Measurements from ENCODE around the gene THSD4. TPM values are rescaled to one million over a fixed set of nuclear protein-coding genes. Genes with fewer than 3 reads are reported as not detected.
"Not testable (repeated sequence)": the region's sequence is repeated elsewhere in the genome, so short reads cannot be mapped to it uniquely, and the experiment has no call there.

Gene THSD4
- total RNA-seq, 1 experiment from 2014 or later, result 24.2 TPM

- Mint-ChIP-seq H3K27me3 (ENCODE audit: unreplicated experiment) (no peaks in the 10 kb centered on the region), H3K4me3 (ENCODE audit: low read depth, unreplicated experiment) (no peak overlapping the region), H3K27ac (ENCODE audit: unreplicated experiment) (no peak overlapping the region), H3K9me3 (ENCODE audit: low read depth, unreplicated experiment) (no peaks in the 10 kb centered on the region), H3K36me3 (ENCODE audit: insufficient read depth, unreplicated experiment) (peaks cover 8% of the 10 kb centered on the region), H3K4me1 (ENCODE audit: low read depth, unreplicated experiment) (peaks cover 24% of the 10 kb centered on the region)
- CTCF ChIA-PET, result no interaction called here
- TF ChIP-seq, protein P1, sequence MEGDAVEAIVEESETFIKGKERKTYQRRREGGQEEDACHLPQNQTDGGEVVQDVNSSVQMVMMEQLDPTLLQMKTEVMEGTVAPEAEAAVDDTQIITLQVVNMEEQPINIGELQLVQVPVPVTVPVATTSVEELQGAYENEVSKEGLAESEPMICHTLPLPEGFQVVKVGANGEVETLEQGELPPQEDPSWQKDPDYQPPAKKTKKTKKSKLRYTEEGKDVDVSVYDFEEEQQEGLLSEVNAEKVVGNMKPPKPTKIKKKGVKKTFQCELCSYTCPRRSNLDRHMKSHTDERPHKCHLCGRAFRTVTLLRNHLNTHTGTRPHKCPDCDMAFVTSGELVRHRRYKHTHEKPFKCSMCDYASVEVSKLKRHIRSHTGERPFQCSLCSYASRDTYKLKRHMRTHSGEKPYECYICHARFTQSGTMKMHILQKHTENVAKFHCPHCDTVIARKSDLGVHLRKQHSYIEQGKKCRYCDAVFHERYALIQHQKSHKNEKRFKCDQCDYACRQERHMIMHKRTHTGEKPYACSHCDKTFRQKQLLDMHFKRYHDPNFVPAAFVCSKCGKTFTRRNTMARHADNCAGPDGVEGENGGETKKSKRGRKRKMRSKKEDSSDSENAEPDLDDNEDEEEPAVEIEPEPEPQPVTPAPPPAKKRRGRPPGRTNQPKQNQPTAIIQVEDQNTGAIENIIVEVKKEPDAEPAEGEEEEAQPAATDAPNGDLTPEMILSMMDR (IDR thresholded peaks at IDR 0.05; ENCODE audit: unreplicated experiment), result no peak
- intact Hi-C loops (cut with micrococcal nuclease; ENCODE audit: unreplicated experiment), result no loop called here
- no TSS peak for BruUV-seq (replicated peaks)
- no peak for DNase-seq
Observed at GRCh38 chr15:71202712-71203111, 87.4 kb downstream of the THSD4 start.

- H3K27ac Mint-ChIP-seq (ENCODE audit: unreplicated experiment), result no peak overlapping the region
- H3K4me3 Mint-ChIP-seq (ENCODE audit: low read depth, unreplicated experiment), result no peak overlapping the region
- no peaks in the 10 kb centered on the region for H3K9me3 Mint-ChIP-seq (ENCODE audit: low read depth, unreplicated experiment)
- H3K4me1 Mint-ChIP-seq (ENCODE audit: low read depth, unreplicated experiment), result peaks cover 24% of the 10 kb centered on the region
- CTCF ChIA-PET, result no interaction called here
- no peak for DNase-seq
- H3K27me3 Mint-ChIP-seq (ENCODE audit: unreplicated experiment), result no peaks in the 10 kb centered on the region
- intact Hi-C loops (cut with micrococcal nuclease; ENCODE audit: unreplicated experiment), result no loop called here
- peaks cover 8% of the 10 kb centered on the region for H3K36me3 Mint-ChIP-seq (ENCODE audit: insufficient read depth, unreplicated experiment)
- BruUV-seq (replicated peaks), result no TSS peak
- TF ChIP-seq, protein P1 (IDR thresholded peaks at IDR 0.05; ENCODE audit: unreplicated experiment), result no peak
Observed at GRCh38 chr15:71203586-71204474, 88.6 kb downstream of the THSD4 start.

DNA sequence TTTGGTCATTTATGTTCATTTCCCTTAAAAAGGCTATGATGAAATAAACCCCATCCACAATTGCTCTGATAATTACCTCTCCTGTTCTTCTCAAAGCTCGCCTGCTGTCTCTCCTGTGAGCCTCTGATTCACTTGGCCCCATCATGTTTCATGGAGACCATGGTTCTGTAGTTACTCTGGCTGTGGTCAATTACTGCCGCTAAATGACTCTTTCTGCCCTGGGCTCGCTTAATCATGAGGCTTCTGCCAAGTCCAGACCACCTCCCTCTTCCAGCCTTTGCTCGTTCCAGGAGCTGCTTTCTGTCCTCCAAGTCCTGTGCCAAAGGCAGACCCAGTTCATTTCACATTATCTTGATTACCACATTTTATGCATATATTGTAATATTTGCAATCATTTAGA, 91.9 kb downstream of the THSD4 start:
- TF ChIP-seq, protein P1 (IDR thresholded peaks at IDR 0.05; ENCODE audit: unreplicated experiment), result no peak
- H3K27me3 Mint-ChIP-seq (ENCODE audit: unreplicated experiment), result no peaks in the 10 kb centered on the region
- H3K36me3 Mint-ChIP-seq (ENCODE audit: insufficient read depth, unreplicated experiment), result no peaks in the 10 kb centered on the region
- H3K4me1 Mint-ChIP-seq (ENCODE audit: low read depth, unreplicated experiment), result peaks cover 5% of the 10 kb centered on the region
- no peak for DNase-seq
- intact Hi-C loops (cut with micrococcal nuclease; ENCODE audit: unreplicated experiment), result no loop called here
- no peak overlapping the region for H3K27ac Mint-ChIP-seq (ENCODE audit: unreplicated experiment)
- CTCF ChIA-PET, result interaction anchor here (0.5 kb wide), 1 partner anchor 225 kb away, joined by 3 read pairs; no protein-coding TSS in a partner anchor
- H3K9me3 Mint-ChIP-seq (ENCODE audit: low read depth, unreplicated experiment), result peaks cover 2% of the 10 kb centered on the region
- BruUV-seq (replicated peaks), result no TSS peak
- H3K4me3 Mint-ChIP-seq (ENCODE audit: low read depth, unreplicated experiment), result no peak overlapping the region

- intact Hi-C loops (cut with micrococcal nuclease; ENCODE audit: unreplicated experiment), result no loop called here
- TF ChIP-seq, protein P1 (IDR thresholded peaks at IDR 0.05; ENCODE audit: unreplicated experiment), result no peak
- Mint-ChIP-seq H3K27ac (ENCODE audit: unreplicated experiment) (no peak overlapping the region), H3K4me1 (ENCODE audit: low read depth, unreplicated experiment) (no peaks in the 10 kb centered on the region), H3K36me3 (ENCODE audit: insufficient read depth, unreplicated experiment) (no peaks in the 10 kb centered on the region), H3K4me3 (ENCODE audit: low read depth, unreplicated experiment) (no peak overlapping the region), H3K9me3 (ENCODE audit: low read depth, unreplicated experiment) (peaks cover 2% of the 10 kb centered on the region), H3K27me3 (ENCODE audit: unreplicated experiment) (no peaks in the 10 kb centered on the region)
- BruUV-seq (replicated peaks), result no TSS peak
- CTCF ChIA-PET, result no interaction called here
- DNase-seq, result no peak
Observed at GRCh38 chr15:71212146-71212545, 96.9 kb downstream of the THSD4 start.

- H3K4me1 Mint-ChIP-seq (ENCODE audit: low read depth, unreplicated experiment); BruUV-seq (replicated peaks); intact Hi-C loops (cut with micrococcal nuclease; ENCODE audit: unreplicated experiment); H3K9me3 Mint-ChIP-seq (ENCODE audit: low read depth, unreplicated experiment); H3K27ac Mint-ChIP-seq (ENCODE audit: unreplicated experiment); CTCF ChIA-PET; H3K36me3 Mint-ChIP-seq (ENCODE audit: insufficient read depth, unreplicated experiment); H3K4me3 Mint-ChIP-seq (ENCODE audit: low read depth, unreplicated experiment); DNase-seq; H3K27me3 Mint-ChIP-seq (ENCODE audit: unreplicated experiment): not testable (repeated sequence)
Observed at GRCh38 chr15:71213943-71214342, 98.7 kb downstream of the THSD4 start.
